Prostate gland (tissue), 2 donors: Measurements from ENCODE around the gene DNAJC6.

ENCODE experiments used
- CTCF ChIP-seq, 4 experiments: fragments of 200-600 bp in 2 of 4; fragments of 450-650 bp in 2 of 4; sonication (generic) in 2 of 4; IDR thresholded peaks; 1 replicate in 3 of 4; 2 replicates in 1 of 4; pipeline ENCODE4 v1.5.1; 2016 to 2019; ENCODE audit warnings: antibody characterized with exemption in 4 of 4, mild to moderate bottlenecking in 2 of 4, moderate library complexity in 2 of 4
- POLR2A ChIP-seq: fragments of 450-650 bp; IDR thresholded peaks from one replicate; pipeline ENCODE4 v1.6.1; 2016; ENCODE audit warnings: antibody characterized with exemption, mild to moderate bottlenecking
- POLR2AphosphoS5 ChIP-seq: sonication (generic); formaldehyde crosslinking; IDR thresholded peaks from one replicate; pipeline ENCODE4 v1.6.1; 2017; ENCODE audit warnings: antibody characterized with exemption

GRCh38 chr1:65431111-65431705 lies 121.9 kb downstream of the DNAJC6 start:
- TF ChIP-seq CTCF (IDR thresholded peaks at IDR 0.05): peak; percentile 11 to 64 (median 60)
- no peak for TF ChIP-seq POLR2A
- TF ChIP-seq POLR2AphosphoS5: no peak
